Activated naive CD8-positive, alpha-beta T cell (primary cell): ENCODE measurements around the gene ACAA2.
"Not testable (repeated sequence)": the region's sequence is repeated elsewhere in the genome, so short reads cannot be mapped to it uniquely, and the experiment has no call there.

Experiments
- H3K27ac Mint-ChIP-seq: one replicate; pipeline ENCODE4 v1.8.0; 2021; ENCODE audit warnings: mixed read lengths
- H3K27me3 Mint-ChIP-seq: one replicate; pipeline ENCODE4 v1.8.0; 2021; ENCODE audit warnings: mixed read lengths
- H3K36me3 Mint-ChIP-seq: one replicate; pipeline ENCODE4 v1.8.0; 2021; ENCODE audit warnings: mixed read lengths
- H3K4me1 Mint-ChIP-seq: one replicate; pipeline ENCODE4 v1.8.0; 2021; ENCODE audit warnings: low read depth, mixed read lengths
- H3K4me3 Mint-ChIP-seq: one replicate; pipeline ENCODE4 v1.8.0; 2021; ENCODE audit warnings: mild to moderate bottlenecking, mixed read lengths
- H3K9me3 Mint-ChIP-seq: one replicate; pipeline ENCODE4 v1.8.0; 2021; ENCODE audit warnings: low read depth, mixed read lengths

Gene ACAA2

GRCh38 chr18:49808553-49809191, 4.7 kb downstream of the ACAA2 start:
- H3K27ac Mint-ChIP-seq, H3K27me3 Mint-ChIP-seq, H3K4me3 Mint-ChIP-seq: not testable (repeated sequence)
- H3K36me3 Mint-ChIP-seq, result peaks cover 17% of the 10 kb centered on the region
- peaks cover 38% of the 10 kb centered on the region for H3K4me1 Mint-ChIP-seq
- peaks cover 12% of the 10 kb centered on the region for H3K9me3 Mint-ChIP-seq

- H3K27ac Mint-ChIP-seq, result no peak overlapping the region
- no peaks in the 10 kb centered on the region for H3K9me3 Mint-ChIP-seq
- H3K4me1 Mint-ChIP-seq, result peaks cover 18% of the 10 kb centered on the region
- H3K4me3 Mint-ChIP-seq, result no peak overlapping the region
- H3K36me3 Mint-ChIP-seq, result peaks cover 12% of the 10 kb centered on the region
- no peaks in the 10 kb centered on the region for H3K27me3 Mint-ChIP-seq
Observed at GRCh38 chr18:49804096-49804495, 9.2 kb downstream of the ACAA2 start.

GRCh38 chr18:49802623-49803022, 10.7 kb downstream of the ACAA2 start:
- no peak overlapping the region for H3K4me3 Mint-ChIP-seq
- H3K36me3 Mint-ChIP-seq, result peaks cover 6% of the 10 kb centered on the region
- no peaks in the 10 kb centered on the region for H3K27me3 Mint-ChIP-seq
- H3K4me1 Mint-ChIP-seq, result peaks cover 18% of the 10 kb centered on the region
- no peak overlapping the region for H3K27ac Mint-ChIP-seq
- H3K9me3 Mint-ChIP-seq, result no peaks in the 10 kb centered on the region

GRCh38 chr18:49800491-49800890, 12.8 kb downstream of the ACAA2 start:
- not testable (repeated sequence) for H3K27me3 Mint-ChIP-seq, H3K4me3 Mint-ChIP-seq, H3K27ac Mint-ChIP-seq, H3K9me3 Mint-ChIP-seq, H3K36me3 Mint-ChIP-seq
- H3K4me1 Mint-ChIP-seq, result peaks cover 17% of the 10 kb centered on the region

GRCh38 chr18:49799806-49800205, 13.5 kb downstream of the ACAA2 start:
- H3K9me3 Mint-ChIP-seq, H3K36me3 Mint-ChIP-seq, H3K27me3 Mint-ChIP-seq, H3K27ac Mint-ChIP-seq, H3K4me3 Mint-ChIP-seq: not testable (repeated sequence)
- peaks cover 16% of the 10 kb centered on the region for H3K4me1 Mint-ChIP-seq

- peaks cover 9% of the 10 kb centered on the region for H3K4me1 Mint-ChIP-seq
- no peaks in the 10 kb centered on the region for H3K9me3 Mint-ChIP-seq
- no peak overlapping the region for H3K4me3 Mint-ChIP-seq
- H3K27me3 Mint-ChIP-seq, result no peaks in the 10 kb centered on the region
- H3K27ac Mint-ChIP-seq, result no peak overlapping the region
- peaks cover 8% of the 10 kb centered on the region for H3K36me3 Mint-ChIP-seq
Observed at GRCh38 chr18:49798001-49798400, 15.3 kb downstream of the ACAA2 start.

GRCh38 chr18:49795612-49796552, 17.5 kb downstream of the ACAA2 start:
- H3K36me3 Mint-ChIP-seq, result peaks cover 11% of the 10 kb centered on the region
- no peaks in the 10 kb centered on the region for H3K27me3 Mint-ChIP-seq
- peaks cover 9% of the 10 kb centered on the region for H3K4me1 Mint-ChIP-seq
- H3K9me3 Mint-ChIP-seq, result no peaks in the 10 kb centered on the region
- H3K4me3 Mint-ChIP-seq, result no peak overlapping the region
- H3K27ac Mint-ChIP-seq, result no peak overlapping the region

- no peaks in the 10 kb centered on the region for H3K9me3 Mint-ChIP-seq
- H3K4me1 Mint-ChIP-seq, result peaks cover 11% of the 10 kb centered on the region
- no peak overlapping the region for H3K27ac Mint-ChIP-seq
- H3K4me3 Mint-ChIP-seq, result no peak overlapping the region
- H3K27me3 Mint-ChIP-seq, result no peaks in the 10 kb centered on the region
- H3K36me3 Mint-ChIP-seq, result peaks cover 15% of the 10 kb centered on the region
Observed at GRCh38 chr18:49794743-49795142, 18.6 kb downstream of the ACAA2 start.

- not testable (repeated sequence) for H3K4me3 Mint-ChIP-seq, H3K27ac Mint-ChIP-seq, H3K9me3 Mint-ChIP-seq, H3K27me3 Mint-ChIP-seq
- Mint-ChIP-seq H3K4me1 (peaks cover 38% of the 10 kb centered on the region), H3K36me3 (peaks cover 18% of the 10 kb centered on the region)
Observed at GRCh38 chr18:49789560-49790134, 23.7 kb downstream of the ACAA2 start.

- Mint-ChIP-seq H3K9me3 (no peaks in the 10 kb centered on the region), H3K4me1 (peaks cover 45% of the 10 kb centered on the region), H3K4me3 (no peak overlapping the region), H3K36me3 (peaks cover 28% of the 10 kb centered on the region), H3K27ac (peak overlapping the region; percentile 58), H3K27me3 (no peaks in the 10 kb centered on the region)
Observed at GRCh38 chr18:49788327-49788898, 24.9 kb downstream of the ACAA2 start.

GRCh38 chr18:49786019-49786720, 27.2 kb downstream of the ACAA2 start:
- Mint-ChIP-seq H3K36me3 (peaks cover 35% of the 10 kb centered on the region), H3K27me3 (no peaks in the 10 kb centered on the region), H3K9me3 (no peaks in the 10 kb centered on the region), H3K4me1 (peaks cover 45% of the 10 kb centered on the region), H3K27ac (no peak overlapping the region), H3K4me3 (peak overlapping the region; percentile 33)

GRCh38 chr18:49784427-49785185, 28.7 kb downstream of the ACAA2 start:
- Mint-ChIP-seq H3K4me1 (peaks cover 42% of the 10 kb centered on the region), H3K9me3 (no peaks in the 10 kb centered on the region), H3K27ac (no peak overlapping the region), H3K27me3 (no peaks in the 10 kb centered on the region), H3K36me3 (peaks cover 37% of the 10 kb centered on the region), H3K4me3 (no peak overlapping the region)

GRCh38 chr18:49783631-49784030, 29.7 kb downstream of the ACAA2 start:
- Mint-ChIP-seq H3K36me3 (peaks cover 44% of the 10 kb centered on the region), H3K4me1 (peaks cover 36% of the 10 kb centered on the region)
- not testable (repeated sequence) for H3K9me3 Mint-ChIP-seq, H3K27me3 Mint-ChIP-seq, H3K27ac Mint-ChIP-seq, H3K4me3 Mint-ChIP-seq

GRCh38 chr18:49778826-49779465, 34.4 kb downstream of the ACAA2 start:
- Mint-ChIP-seq H3K4me1 (peaks cover 2% of the 10 kb centered on the region), H3K27me3 (peaks cover 2% of the 10 kb centered on the region), H3K27ac (no peak overlapping the region), H3K4me3 (no peak overlapping the region), H3K9me3 (peaks cover 15% of the 10 kb centered on the region), H3K36me3 (peaks cover 53% of the 10 kb centered on the region)
